GM12878 (cell line): ENCODE measurements around the gene SHQ1. TPM values are rescaled to one million over a fixed set of nuclear protein-coding genes. Genes with fewer than 3 reads are reported as not detected.

ENCODE experiments used
- ATAC-seq: fragments of 200-7000 bp; cut with Tn5 transposase; 3 replicates; pipeline ENCODE4 v1.9.1; 2020; ENCODE audit warnings: mild to moderate bottlenecking, moderate library complexity
- BruUV-seq: library from RNA; stranded (reverse); fragments of 400-500 nt; replicated peaks from 2 replicates; lab custom pipeline; 2021; lab: Mats Ljungman, UMichigan
- CTCF ChIA-PET: fragments of 300-600 bp; sonication (Branson Sonifier 250); formaldehyde crosslinking; extraction: SDS; loops from one replicate; lab custom pipeline; 2021; ENCODE audit warnings: inconsistent platforms; lab: Yijun Ruan, JAX
- POLR2A ChIA-PET: fragments of 350-600 bp; formaldehyde crosslinking; extraction: SDS; loops from one replicate; lab custom pipeline; 2021; ENCODE audit warnings: inconsistent platforms; lab: Charles Lee
- RAD21 ChIA-PET: fragments of 300-600 bp; sonication (Branson Sonifier 250); formaldehyde crosslinking; loops from one replicate; lab custom pipeline; 2023; ENCODE audit warnings: antibody characterized with exemption; ENCODE audit not compliant: unreplicated experiment; lab: Charles Lee
- SMC1A ChIA-PET: fragments of 300-600 bp; sonication (Branson Sonifier 250); formaldehyde crosslinking; loops from one replicate; lab custom pipeline; 2023; ENCODE audit not compliant: unreplicated experiment, uncharacterized antibody; lab: Charles Lee
- DNase-seq: peaks from one replicate; pipeline ENCODE4 v3.0.0-alpha.2; 2011; ENCODE audit warnings: low read depth, low spot score
- FAIRE-seq: peaks from 3 replicates; lab custom pipeline; 2011; peaks lifted over from hg19 to GRCh38; lab: Jason Lieb, UNC
- H2AFZ ChIP-seq: 2 replicates; pipeline ENCODE4 v1.6.0; 2011; ENCODE audit warnings: low read depth, low read length, control low read depth; ENCODE audit not compliant: control insufficient read depth
- H3K27ac ChIP-seq: 2 replicates; pipeline ENCODE4 v1.5.1; 2011; ENCODE audit warnings: control low read depth; ENCODE audit not compliant: control insufficient read depth, insufficient read depth
- H3K27me3 ChIP-seq, 2 experiments: replicated peaks in 1 of 2; 2 replicates each; pipeline versions ENCODE4 v1.6.0 to v1.6.1; 2011; ENCODE audit warnings: low read length in 1 of 2; ENCODE audit not compliant: control insufficient read depth in 2 of 2, insufficient read depth in 2 of 2
- H3K36me3 ChIP-seq, 2 experiments: 2 replicates each; pipeline ENCODE4 v1.5.1; 2011; ENCODE audit warnings: low read length in 1 of 2; ENCODE audit not compliant: control insufficient read depth in 2 of 2, insufficient read depth in 2 of 2
- H3K4me1 ChIP-seq: 2 replicates; pipeline ENCODE4 v1.6.1; 2011; ENCODE audit warnings: mild to moderate bottlenecking, low read length, moderate library complexity, mixed read lengths; ENCODE audit not compliant: control insufficient read depth, insufficient read depth
- H3K4me2 ChIP-seq: 2 replicates; pipeline ENCODE4 v1.6.0; 2011; ENCODE audit warnings: control low read depth; ENCODE audit not compliant: control insufficient read depth, insufficient read depth
- H3K4me3 ChIP-seq: fragments of 200-600 bp; sonication (generic); 2 replicates; pipeline ENCODE4 v1.5.1; 2016
- H3K79me2 ChIP-seq: 2 replicates; pipeline ENCODE4 v1.6.0; 2011; ENCODE audit warnings: low read length; ENCODE audit not compliant: control insufficient read depth, insufficient read depth
- H3K9ac ChIP-seq: 2 replicates; pipeline ENCODE4 v1.8.0; 2011; ENCODE audit warnings: low read length, control low read depth, mixed read lengths; ENCODE audit not compliant: control insufficient read depth, insufficient read depth
- H3K9me3 ChIP-seq: replicated peaks from 3 replicates; pipeline ENCODE4 v1.5.1; 2011; ENCODE audit warnings: mild to moderate bottlenecking, low read length; ENCODE audit not compliant: control insufficient read depth, insufficient read depth
- H4K20me1 ChIP-seq: 2 replicates; pipeline ENCODE4 v1.6.0; 2011; ENCODE audit not compliant: control insufficient read depth, insufficient read depth
- ATF2 ChIP-seq: IDR thresholded peaks from 2 replicates; pipeline ENCODE4 v1.6.1; 2012; ENCODE audit warnings: low read length, inconsistent platforms
- ATF3 ChIP-seq: IDR thresholded peaks from 2 replicates; pipeline ENCODE4 v1.6.1; 2011; ENCODE audit warnings: low read depth, mild to moderate bottlenecking, low read length, moderate library complexity, borderline replicate concordance; ENCODE audit errors: extremely low read depth
- BCL11A ChIP-seq: IDR thresholded peaks from 2 replicates; pipeline ENCODE4 v1.6.1; 2011; ENCODE audit warnings: low read depth, low read length
- CBFB ChIP-seq: IDR thresholded peaks from 2 replicates; pipeline ENCODE4 v1.6.1; 2016; ENCODE audit warnings: antibody characterized with exemption, low read depth
- CBX3 ChIP-seq: fragments of 200-600 bp; sonication (generic); IDR thresholded peaks from 2 replicates; pipeline ENCODE4 v1.6.1; 2016; ENCODE audit warnings: low read depth, borderline replicate concordance
- DPF2 ChIP-seq: fragments of 450-650 bp; IDR thresholded peaks from 2 replicates; pipeline ENCODE4 v1.6.1; 2017; ENCODE audit warnings: mild to moderate bottlenecking
- EED ChIP-seq: sonication (generic); IDR thresholded peaks from 2 replicates; pipeline ENCODE4 v1.6.1; 2016; ENCODE audit warnings: antibody characterized with exemption, low read depth
- EP300 ChIP-seq, 2 experiments: fragments of 150-350 bp in 1 of 2; IDR thresholded peaks; 2 replicates each; pipeline ENCODE4 v1.6.1; 2011 to 2012; ENCODE audit warnings: low read depth in 2 of 2, low read length in 2 of 2, borderline replicate concordance in 1 of 2, improper control_type of control experiment in 1 of 2, inconsistent platforms in 1 of 2; ENCODE audit not compliant: control insufficient read depth in 1 of 2
- ETV6 ChIP-seq, 2 experiments: fragments of 450-650 bp in 1 of 2; IDR thresholded peaks in 1 of 2; conservative IDR thresholded peaks in 1 of 2; 2 replicates each; pipeline ENCODE4 v1.6.1; 2014; ENCODE audit warnings: antibody characterized with exemption in 1 of 2, borderline replicate concordance in 1 of 2, low read depth in 1 of 2, mild to moderate bottlenecking in 1 of 2, moderate library complexity in 1 of 2
- EZH2 ChIP-seq: IDR thresholded peaks from 2 replicates; pipeline ENCODE4 v1.6.1; 2012; ENCODE audit warnings: low read depth, mild to moderate bottlenecking, control low read depth, inconsistent platforms, low read length, borderline replicate concordance; ENCODE audit not compliant: control insufficient read depth
- IKZF2 ChIP-seq, 2 experiments: fragments of 450-650 bp; IDR thresholded peaks; 2 replicates each; pipeline ENCODE4 v1.6.1; 2017; ENCODE audit warnings: mild to moderate bottlenecking in 2 of 2, moderate library complexity in 2 of 2
- IRF5 ChIP-seq: fragments of 450-650 bp; IDR thresholded peaks from 2 replicates; pipeline ENCODE4 v1.6.1; 2017; ENCODE audit warnings: borderline replicate concordance
- NFIC ChIP-seq: IDR thresholded peaks from 2 replicates; pipeline ENCODE4 v1.6.1; 2012; ENCODE audit warnings: low read depth, mild to moderate bottlenecking, inconsistent platforms, low read length, moderate library complexity
- PAX8 ChIP-seq: fragments of 450-650 bp; IDR thresholded peaks from 2 replicates; pipeline ENCODE4 v1.6.1; 2017; ENCODE audit warnings: mild to moderate bottlenecking, moderate library complexity
- POLR2AphosphoS5 ChIP-seq: IDR thresholded peaks from 2 replicates; pipeline ENCODE4 v1.6.1; 2011; ENCODE audit warnings: mild to moderate bottlenecking, low read length, inconsistent platforms
- SRF ChIP-seq, 2 experiments: IDR thresholded peaks; 2 replicates each; pipeline ENCODE4 v1.6.1; 2011; ENCODE audit warnings: low read depth in 2 of 2, low read length in 2 of 2, mild to moderate bottlenecking in 1 of 2, moderate library complexity in 1 of 2
- YBX1 ChIP-seq: fragments of 450-650 bp; IDR thresholded peaks from 2 replicates; pipeline ENCODE4 v1.6.1; 2016; ENCODE audit warnings: antibody characterized with exemption
- YY1 ChIP-seq: IDR thresholded peaks from 2 replicates; pipeline ENCODE4 v1.6.1; 2011; ENCODE audit warnings: low read depth, mild to moderate bottlenecking, low read length
- ZBED1 ChIP-seq: IDR thresholded peaks from 2 replicates; pipeline ENCODE4 v1.6.1; 2016; ENCODE audit warnings: borderline replicate concordance
- WGBS: methylation state at CpG from one replicate; pipeline ENCODE4 v1.1.6; 2016; ENCODE audit warnings: low lambda C conversion rate; ENCODE audit not compliant: insufficient replicate concordance, insufficient coverage; ENCODE audit errors: missing lambda C conversion rate; 5-methylcytosine and 5-hydroxymethylcytosine counted together
- in situ Hi-C: fragments of 300-500 bp; cut with MboI; formaldehyde crosslinking; loops from 9 replicates; pipeline ENCODE4 v1.14.3; 2018; ENCODE audit warnings: mixed read lengths
- intact Hi-C: fragments of 100-400 bp; cut with micrococcal nuclease; formaldehyde crosslinking; loops from one replicate; pipeline ENCODE4 v1.14.2; 2022; ENCODE audit not compliant: unreplicated experiment
- polyA plus RNA-seq, 11 experiments: library from polyadenylated mRNA; depleted of rRNA in 4 of 11; unstranded in 6 of 11; stranded (reverse) in 5 of 11; fragments of >200 nt; fragmentation: Nextera tagmentation in 4 of 11; fragmentation: Illumina TruSeq in 1 of 11; extraction: Ambion mirVana in 4 of 11; extraction: Trizol in 1 of 11; gene quantifications; 1 replicate in 1 of 11; 2 replicates in 10 of 11; pipeline versions ENCODE4 v1.2.1 to v1.2.3, GENCODE V29; 2011 to 2016; ENCODE audit warnings: inconsistent platforms in 2 of 11, missing spikeins in 2 of 11, low read depth in 1 of 11
- total RNA-seq, 4 experiments: library from RNA; depleted of rRNA in 3 of 4; stranded (reverse); fragments of >200 nt in 3 of 4; fragmentation: Illumina TruSeq in 1 of 4; extraction: Trizol in 1 of 4; gene quantifications; 2 replicates each; pipeline versions ENCODE4 v1.2.1 to v1.2.3, GENCODE V29; 2013 to 2021

The SHQ1 gene
- total and polyA plus RNA-seq, 10 of the 15 experiments (the other 5 are each of a cell fraction or from before 2014, with no cell fraction given), result 12.6 to 51.7 (median 24.5) TPM

- TF ChIP-seq NFIC (no peak), BCL11A (no peak), EZH2 (no peak), POLR2AphosphoS5 (no peak)
These were observed 18.5 kb downstream of the SHQ1 start (continued) for GRCh38 chr3:72829701-72830100.

- Histone ChIP-seq H3K4me3 (no peak overlapping the region; the same call in 1 of the 2 replicates), H3K27me3 (no peaks in the 10 kb centered on the region), H3K9ac (no peak overlapping the region), H3K36me3 (0 out of 4 replicates have a peak, but pooled peaks cover 0 to 2% of the 10 kb centered on the region in 2 experiments), H3K79me2 (no peaks in the 10 kb centered on the region; the same call in 1 of the 2 replicates), H3K4me1 (peaks cover 40% of the 10 kb centered on the region), H4K20me1 (no peaks in the 10 kb centered on the region), H3K4me2 (peak overlapping the region; percentile 53), H3K27ac (peak overlapping the region; percentile 54), H2AFZ (no peak overlapping the region), H3K9me3 (no peaks in the 10 kb centered on the region)
- RAD21 ChIA-PET, result interaction anchor here (0.5 to 8.5 kb wide), 26 partner anchors 11 to 1092 kb away, joined by 3 to 131 read pairs (median 5); partner anchors contain the start of gene SHQ1
- CTCF ChIA-PET, result interaction anchor here (0.6 to 9.5 kb wide), 43 partner anchors 10 to 1627 kb away, joined by 3 to 239 read pairs (median 4); partner anchors contain the start of gene SHQ1
- BruUV-seq, result no TSS peak
- POLR2A ChIA-PET, result interaction anchor here (0.6 to 1.2 kb wide), 4 partner anchors 22 to 325 kb away, joined by 3 to 5 read pairs (median 4); no protein-coding TSS in a partner anchor
- intact Hi-C loops (loop anchor here (5.0 to 10.0 kb wide), 8 partner anchors 139 to 1094 kb away; partner anchors contain the start of gene EIF4E3), in situ Hi-C loops (loop anchor here (5.0 kb wide), 2 partner anchors 154 to 1089 kb away; no protein-coding TSS in a partner anchor)
- ATAC-seq (peak; percentile 70), DNase-seq (no peak), FAIRE-seq (peak; percentile 96)
- WGBS, result 12% methylated on average over 8 of the region's 8 CpGs
- SMC1A ChIA-PET, result interaction anchor here (0.7 to 9.4 kb wide), 43 partner anchors 9 to 1091 kb away, joined by 3 to 142 read pairs (median 5); partner anchors contain the start of gene SHQ1
- TF ChIP-seq IKZF2 (IDR thresholded peaks at IDR 0.05) (peak; percentile 59 to 66; a peak in 3 of 4 replicates), YBX1 (no peak), CBFB (peak; percentile 60; the same call in 1 of the 2 replicates), SRF (IDR thresholded peaks at IDR 0.05; ENCODE audit: low read depth in 2 of 2, low read length in 2 of 2) (0 out of 4 replicates have a peak, but pooled peaks of 1 of the 2 experiments have one; percentile 22), PAX8 (no peak), ATF2 (peak; percentile 54; the same call in 1 of the 2 replicates), ATF3 (no peak), ZBED1 (0 out of 2 replicates have a peak, but pooled peaks have one; percentile 48), CBX3 (no peak), EED (peak; percentile 95), YY1 (0 out of 2 replicates have a peak, but pooled peaks have one; percentile 5), IRF5 (no peak), EP300 (IDR thresholded peaks at IDR 0.05; ENCODE audit: borderline replicate concordance in 1 of 2, control insufficient read depth in 1 of 2, low read depth in 2 of 2, low read length in 2 of 2) (peak; percentile 3 to 57; a peak in 2 of 4 replicates), ETV6 (conservative IDR thresholded peaks at IDR 0.05 in 1 of 2, IDR thresholded peaks at IDR 0.05 in 1 of 2; ENCODE audit: borderline replicate concordance in 1 of 2, low read depth in 1 of 2) (peak in 1 of 2 experiments; percentile 94; a peak in 2 of 4 replicates), DPF2 (peak; percentile 51)
These were observed 27.0 kb downstream of the SHQ1 start for GRCh38 chr3:72821161-72821781.
